Upper lobe of right lung (tissue), 1 donor: Measurements from ENCODE around the gene MIGA2. TPM values are rescaled to one million over a fixed set of nuclear protein-coding genes. Genes with fewer than 3 reads are reported as not detected.

Experiments used
- ATAC-seq: fragments of 200-7000 bp; cut with Tn5 transposase; one replicate; pipeline ENCODE4 v1.9.1; 2020; ENCODE audit warnings: mild to moderate bottlenecking, moderate library complexity
- DNase-seq: peaks from one replicate; pipeline ENCODE4 v3.0.0-alpha.2; 2020
- H3K27ac ChIP-seq: fragments of 200-600 bp; one replicate; pipeline ENCODE4 v1.8.0; 2022
- H3K27me3 ChIP-seq: fragments of 200-600 bp; one replicate; pipeline ENCODE4 v1.8.0; 2022; ENCODE audit warnings: mild to moderate bottlenecking
- H3K36me3 ChIP-seq: fragments of 200-600 bp; one replicate; pipeline ENCODE4 v1.8.0; 2022
- H3K4me1 ChIP-seq: fragments of 200-600 bp; one replicate; pipeline ENCODE4 v1.8.0; 2022
- H3K4me3 ChIP-seq: fragments of 200-600 bp; one replicate; pipeline ENCODE4 v1.8.0; 2022; ENCODE audit warnings: mild to moderate bottlenecking
- H3K9me3 ChIP-seq: fragments of 200-600 bp; one replicate; pipeline ENCODE4 v1.8.0; 2022
- CTCF ChIP-seq: fragments of 200-600 bp; IDR thresholded peaks from one replicate; pipeline ENCODE4 v1.8.0; 2022; ENCODE audit warnings: antibody characterized with exemption
- intact Hi-C: fragments of 100-400 bp; cut with DNase I; formaldehyde crosslinking; loops from one replicate; pipeline ENCODE4 v1.11.0; 2022
- total RNA-seq: library from RNA; stranded (reverse); fragmentation: NEBNext Ultra II Directional; extraction: Animal tissue kit (Norgen Biotek cat#: 25700); gene quantifications from one replicate; pipeline ENCODE4 v1.2.1, GENCODE V29; 2021
- donor health status: DM: no; HTN: yes; CAD: no; lungs with severe emphysema.

The MIGA2 gene
- total RNA-seq, 1 donor from 2014 or later = 20.7 TPM

GRCh38 chr9:129006328-129007034, 29.9 kb upstream of the MIGA2 start:
- peak; percentile 75 for TF ChIP-seq CTCF
- Histone ChIP-seq H3K4me1 (no peaks in the 10 kb centered on the region), H3K9me3 (no peaks in the 10 kb centered on the region), H3K4me3 (no peak overlapping the region), H3K27ac (no peak overlapping the region), H3K27me3 (no peaks in the 10 kb centered on the region), H3K36me3 (peaks cover 72% of the 10 kb centered on the region)
- DNase-seq (peak; percentile 74), ATAC-seq (peak; percentile 81)
- intact Hi-C loops = no loop called here

GRCh38 chr9:129007035-129007765, 29.2 kb upstream of the MIGA2 start:
- peaks cover 72% of the 10 kb centered on the region for H3K36me3 ChIP-seq
- no peak for TF ChIP-seq CTCF
- no peaks in the 10 kb centered on the region for H3K27me3 ChIP-seq
- no peak overlapping the region for H3K4me3 ChIP-seq
- no peak overlapping the region for H3K27ac ChIP-seq
- ATAC-seq (no peak), DNase-seq (peak; percentile 53)
- H3K9me3 ChIP-seq = no peaks in the 10 kb centered on the region
- intact Hi-C loops = no loop called here
- no peaks in the 10 kb centered on the region for H3K4me1 ChIP-seq

GRCh38 chr9:129007766-129008468, 28.5 kb upstream of the MIGA2 start:
- Histone ChIP-seq H3K36me3 (peaks cover 72% of the 10 kb centered on the region), H3K27ac (no peak overlapping the region), H3K4me3 (no peak overlapping the region), H3K4me1 (no peaks in the 10 kb centered on the region), H3K27me3 (no peaks in the 10 kb centered on the region), H3K9me3 (no peaks in the 10 kb centered on the region)
- DNase-seq (peak; percentile 56), ATAC-seq (no peak)
- TF ChIP-seq CTCF = no peak
- intact Hi-C loops = no loop called here

GRCh38 chr9:129008469-129008965, 27.9 kb upstream of the MIGA2 start:
- Histone ChIP-seq H3K9me3 (no peaks in the 10 kb centered on the region), H3K4me3 (no peak overlapping the region), H3K4me1 (no peaks in the 10 kb centered on the region), H3K27ac (no peak overlapping the region), H3K36me3 (peaks cover 70% of the 10 kb centered on the region), H3K27me3 (no peaks in the 10 kb centered on the region)
- DNase-seq (peak; percentile 62), ATAC-seq (no peak)
- intact Hi-C loops = no loop called here
- no peak for TF ChIP-seq CTCF

- Histone ChIP-seq H3K9me3 (no peaks in the 10 kb centered on the region), H3K4me3 (no peak overlapping the region), H3K27me3 (no peaks in the 10 kb centered on the region), H3K27ac (no peak overlapping the region), H3K36me3 (peaks cover 75% of the 10 kb centered on the region), H3K4me1 (no peaks in the 10 kb centered on the region)
- no peak for TF ChIP-seq CTCF
- ATAC-seq = no peak
- intact Hi-C loops = no loop called here
- DNase-seq = peak; percentile 63
Measured at GRCh38 chr9:129008986-129009583, 27.3 kb upstream of the MIGA2 start.
